GM10266 (cell line): ENCODE data around the gene LYPD6B.

Experiments used
- DNase-seq: peaks from one replicate; pipeline ENCODE4 v3.0.0; 2012; ENCODE audit errors: extremely low spot score
- CTCF ChIP-seq: IDR thresholded peaks from 2 replicates; pipeline ENCODE4 v1.5.1; 2012; ENCODE audit warnings: mild to moderate bottlenecking, low read depth; ENCODE audit not compliant: control insufficient read depth, insufficient read depth; ENCODE audit errors: missing control alignments

LYPD6B gene

GRCh38 chr2:149152469-149152953 is 114.0 kb downstream of the LYPD6B start:
- no peak for TF ChIP-seq CTCF
- no peak for DNase-seq

GRCh38 chr2:149155196-149155969 is 116.9 kb downstream of the LYPD6B start:
- no peak for TF ChIP-seq CTCF

GRCh38 chr2:149155988-149156387 is 117.5 kb downstream of the LYPD6B start:
- TF ChIP-seq CTCF: no peak
- no peak for DNase-seq

More at GRCh38 chr2:149155196-149155969, 116.9 kb downstream of the LYPD6B start:
- no peak for DNase-seq

- no peak for DNase-seq
- TF ChIP-seq CTCF: no peak
Observed at GRCh38 chr2:149156971-149157740, 118.7 kb downstream of the LYPD6B start.

- DNase-seq: no peak
Observed at GRCh38 chr2:149158957-149159356, 120.5 kb downstream of the LYPD6B start.

GRCh38 chr2:149160195-149160594 is 121.7 kb downstream of the LYPD6B start:
- no peak for DNase-seq
- no peak for TF ChIP-seq CTCF

More at GRCh38 chr2:149158957-149159356, 120.5 kb downstream of the LYPD6B start:
- no peak for TF ChIP-seq CTCF
